HCT116 (cell line): ENCODE data around the gene TIRAP. TPM values are rescaled to one million over a fixed set of nuclear protein-coding genes. Genes with fewer than 3 reads are reported as not detected.

Experiments
- ATAC-seq: fragments of 200-7000 bp; cut with Tn5 transposase; 2 replicates; pipeline ENCODE4 v1.9.1; 2020; ENCODE audit warnings: mild to moderate bottlenecking, moderate library complexity
- BruUV-seq: library from RNA; stranded (reverse); fragments of 400-500 nt; replicated peaks from 2 replicates; lab custom pipeline; 2021; lab: Mats Ljungman, UMichigan
- CTCF ChIA-PET: fragments of 300-600 bp; sonication (Branson Sonifier 250); formaldehyde crosslinking; loops from one replicate; lab custom pipeline; 2021; ENCODE audit warnings: antibody characterized with exemption; lab: Charles Lee
- POLR2A ChIA-PET: fragments of 300-600, 350-600 bp; sonication (Branson Sonifier 250); formaldehyde crosslinking; loops from one replicate; lab custom pipeline; 2021; ENCODE audit warnings: antibody characterized with exemption; lab: Charles Lee
- RAD21 ChIA-PET, 2 experiments: fragments of 300-600 bp; sonication (Branson Sonifier 250); formaldehyde crosslinking; loops; one replicate each; lab custom pipeline; 2023; ENCODE audit warnings: low total read pairs in 2 of 2; ENCODE audit not compliant: uncharacterized antibody in 2 of 2, unreplicated experiment in 2 of 2, low non-redundant PET in 1 of 2; lab: Charles Lee
- DNase-seq: peaks from one replicate; pipeline ENCODE4 v3.0.0-alpha.2; 2010; ENCODE audit warnings: low read depth, low spot score
- H2AFZ ChIP-seq: fragments of 200-600 bp; shearing (Covaris generic), sonication (generic); 2 replicates; pipeline ENCODE4 v1.6.1; 2017; ENCODE audit warnings: low read depth, mixed run types, mixed read lengths, antibody characterized with exemption, low read length; ENCODE audit not compliant: poor library complexity, severe bottlenecking
- H3K27ac ChIP-seq: 2 replicates; pipeline ENCODE4 v1.5.1; 2012; ENCODE audit warnings: low read depth, low read length
- H3K27me3 ChIP-seq: fragments of 200-600 bp; sonication (generic); 2 replicates; pipeline ENCODE4 v1.6.1; 2016; ENCODE audit warnings: mixed run types, low read length, mixed read lengths; ENCODE audit not compliant: insufficient read depth
- H3K36me3 ChIP-seq, 2 experiments: fragments of 200-500 bp in 1 of 2; fragments of 200-600 bp in 1 of 2; sonication (Bioruptor generic) in 1 of 2; sonication (generic) in 1 of 2; 2 replicates each; pipeline versions ENCODE4 v1.5.1 to v1.6.1; 2014 to 2016; ENCODE audit warnings: low read length in 2 of 2, inconsistent platforms in 1 of 2, mixed read lengths in 1 of 2, mixed run types in 1 of 2; ENCODE audit not compliant: insufficient read depth in 2 of 2, control insufficient read depth in 1 of 2
- H3K4me1 ChIP-seq, 2 experiments: fragments of 200-600 bp in 1 of 2; sonication (generic) in 1 of 2; 2 replicates each; pipeline versions ENCODE4 v1.5.1 to v1.6.1; 2012 to 2017; ENCODE audit warnings: low read length in 2 of 2, inconsistent platforms in 1 of 2, mild to moderate bottlenecking in 1 of 2, mixed read lengths in 1 of 2, mixed run types in 1 of 2, moderate library complexity in 1 of 2; ENCODE audit not compliant: insufficient read depth in 2 of 2, control insufficient read depth in 1 of 2
- H3K4me2 ChIP-seq: fragments of 200-600 bp; sonication (generic); 2 replicates; pipeline ENCODE4 v1.6.1; 2017; ENCODE audit warnings: mixed run types, low read length, mixed read lengths
- H3K4me3 ChIP-seq, 2 experiments: fragments of 200-600 bp in 1 of 2; sonication (generic) in 1 of 2; replicated peaks in 1 of 2; 2 replicates each; pipeline ENCODE4 v1.5.1; 2011 to 2016; ENCODE audit warnings: low read length in 2 of 2, control low read depth in 1 of 2, low read depth in 1 of 2, mild to moderate bottlenecking in 1 of 2, mixed read lengths in 1 of 2, mixed run types in 1 of 2
- H3K79me2 ChIP-seq: fragments of 200-600 bp; sonication (generic); 2 replicates; pipeline ENCODE4 v1.6.1; 2017; ENCODE audit warnings: mild to moderate bottlenecking, mixed run types, low read length, moderate library complexity, mixed read lengths; ENCODE audit not compliant: insufficient read depth
- H3K9ac ChIP-seq: fragments of 200-600 bp; sonication (generic); 2 replicates; pipeline ENCODE4 v1.6.1; 2016; ENCODE audit warnings: low read length, mixed read lengths
- H3K9me2 ChIP-seq: fragments of 200-600 bp; sonication (generic), shearing (Covaris generic); 2 replicates; pipeline ENCODE4 v1.6.1; 2017; ENCODE audit warnings: mixed run types, mild to moderate bottlenecking, moderate library complexity; ENCODE audit not compliant: insufficient read depth
- H3K9me3 ChIP-seq, 2 experiments: fragments of 200-500 bp in 1 of 2; fragments of 200-600 bp in 1 of 2; sonication (Bioruptor generic) in 1 of 2; sonication (generic) in 1 of 2; 2 replicates each; pipeline ENCODE4 v1.6.1; 2014 to 2017; ENCODE audit warnings: low read length in 2 of 2, mixed read lengths in 2 of 2, inconsistent platforms in 1 of 2, low read depth in 1 of 2, mild to moderate bottlenecking in 1 of 2, mixed run types in 1 of 2, moderate library complexity in 1 of 2; ENCODE audit not compliant: control insufficient read depth in 1 of 2, insufficient read depth in 1 of 2
- H4K20me1 ChIP-seq: fragments of 200-600 bp; sonication (generic), shearing (Covaris generic); 2 replicates; pipeline ENCODE4 v1.6.1; 2017; ENCODE audit warnings: mixed run types, mild to moderate bottlenecking, moderate library complexity; ENCODE audit not compliant: insufficient read depth
- CBX3 ChIP-seq: IDR thresholded peaks from 2 replicates; pipeline ENCODE4 v1.6.1; 2012; ENCODE audit warnings: low read depth
- EGR1 ChIP-seq: IDR thresholded peaks from 2 replicates; pipeline ENCODE4 v1.6.1; 2012; ENCODE audit warnings: low read depth
- ELF1 ChIP-seq: IDR thresholded peaks from 2 replicates; pipeline ENCODE4 v1.6.1; 2012; ENCODE audit warnings: low read depth, borderline replicate concordance
- EZH2 ChIP-seq: fragments of 200-600 bp; sonication (generic); IDR thresholded peaks from 2 replicates; pipeline ENCODE4 v1.6.1; 2017; ENCODE audit warnings: antibody characterized with exemption, mixed run types
- EZH2phosphoT487 ChIP-seq: fragments of 200-600 bp; IDR thresholded peaks from 2 replicates; pipeline ENCODE4 v1.6.1; 2018; ENCODE audit warnings: antibody characterized with exemption, borderline replicate concordance
- JUND ChIP-seq: IDR thresholded peaks from 2 replicates; pipeline ENCODE4 v1.6.1; 2012
- POLR2AphosphoS5 ChIP-seq: IDR thresholded peaks from 2 replicates; pipeline ENCODE4 v1.6.1; 2011; ENCODE audit warnings: mild to moderate bottlenecking, low read depth, low read length, moderate library complexity
- REST ChIP-seq: IDR thresholded peaks from 2 replicates; pipeline ENCODE4 v1.6.1; 2012; ENCODE audit warnings: low read depth
- SIN3A ChIP-seq: IDR thresholded peaks from 2 replicates; pipeline ENCODE4 v1.6.1; 2012; ENCODE audit warnings: low read depth
- SP1 ChIP-seq: IDR thresholded peaks from 2 replicates; pipeline ENCODE4 v1.6.1; 2012; ENCODE audit warnings: low read depth
- SRF ChIP-seq: IDR thresholded peaks from 2 replicates; pipeline ENCODE4 v1.6.1; 2012; ENCODE audit warnings: low read depth
- TCF7L2 ChIP-seq: IDR thresholded peaks from 2 replicates; pipeline ENCODE4 v1.7.0; 2011; ENCODE audit warnings: borderline replicate concordance, inconsistent platforms; ENCODE audit not compliant: insufficient read depth, insufficient read length; ENCODE audit errors: extremely low read depth
- YY1 ChIP-seq: IDR thresholded peaks from 2 replicates; pipeline ENCODE4 v1.6.1; 2011; ENCODE audit warnings: low read length, low read depth, moderate library complexity, mild to moderate bottlenecking; ENCODE audit not compliant: insufficient replicate concordance; ENCODE audit errors: extremely low read depth
- ZFX ChIP-seq: fragments of 450-650 bp; IDR thresholded peaks from 2 replicates; pipeline ENCODE4 v1.6.1; 2017
- intact Hi-C: fragments of 100-400 bp; cut with micrococcal nuclease; formaldehyde crosslinking; loops from 2 replicates; pipeline ENCODE4 v1.10.0; 2022
- total RNA-seq: library from RNA; stranded (reverse); gene quantifications from one replicate; pipeline ENCODE4 v1.2.1, GENCODE V29; 2021; ENCODE audit not compliant: unreplicated experiment
- TF ChIP-seq, protein P1 (sequence below): IDR thresholded peaks from 2 replicates; pipeline ENCODE4 v1.6.1; 2011; ENCODE audit warnings: mild to moderate bottlenecking, low read length, moderate library complexity; ENCODE audit not compliant: insufficient replicate concordance; ENCODE audit errors: extremely low read depth
- TF ChIP-seq, protein P2 (sequence below): IDR thresholded peaks from 2 replicates; pipeline ENCODE4 v1.6.1; 2012
- TF ChIP-seq, protein P3 (sequence below), 3 experiments: fragments of 200-600 bp in 1 of 3; sonication (generic) in 1 of 3; IDR thresholded peaks in 2 of 3; conservative IDR thresholded peaks in 1 of 3; 2 replicates each; pipeline ENCODE4 v1.5.1; 2012 to 2017; ENCODE audit warnings: low read depth in 2 of 3, low read length in 2 of 3, antibody characterized with exemption in 1 of 3, borderline replicate concordance in 1 of 3, control low read depth in 1 of 3, mild to moderate bottlenecking in 1 of 3, mixed read lengths in 1 of 3, mixed run types in 1 of 3, moderate library complexity in 1 of 3; ENCODE audit not compliant: insufficient read depth in 1 of 3
- TF ChIP-seq, protein P4 (sequence below): IDR thresholded peaks from 2 replicates; pipeline ENCODE4 v1.6.1; 2012

The TIRAP gene
- total RNA-seq, 1 experiment from 2014 or later: 10.8 TPM

DNA sequence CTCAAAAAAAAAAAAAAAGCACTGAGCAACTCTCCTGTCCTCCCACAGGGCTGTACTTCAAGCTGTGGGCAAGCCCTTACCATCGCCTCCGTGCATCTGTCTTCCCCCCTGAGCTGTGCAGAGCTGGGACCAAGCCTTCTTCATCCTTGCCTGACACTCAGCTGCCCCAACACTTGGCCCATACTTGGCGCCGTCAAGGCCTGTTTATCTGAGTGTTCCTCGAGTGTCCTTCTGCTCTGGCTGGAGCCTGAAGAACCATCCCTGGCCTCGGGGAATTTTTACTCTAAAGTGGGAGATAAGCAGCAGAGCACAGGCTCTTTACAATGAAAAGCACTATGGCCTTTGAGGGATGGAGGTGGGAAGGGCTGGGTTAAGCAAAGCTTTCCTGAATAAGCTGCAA is 1.6 kb upstream of the TIRAP start:
- peaks cover 11 to 26% of the 10 kb centered on the region in 2 experiments; a peak in 3 of 4 replicates for H3K4me1 ChIP-seq
- H3K36me3 ChIP-seq: peaks cover 0 to 7% of the 10 kb centered on the region in 2 experiments; a peak in 2 of 4 replicates
- intact Hi-C loops: no loop called here
- H2AFZ ChIP-seq: no peak overlapping the region
- BruUV-seq: no TSS peak
- ChIA-PET RAD21 (no interaction called here), CTCF (no interaction called here), POLR2A (interaction anchor here (1.3 kb wide), 1 partner anchor 12 kb away, joined by 4 read pairs; the partner anchor contains the start of genes FOXRED1 and SRPRA)
- no peak overlapping the region for H3K4me3 ChIP-seq
- no peaks in the 10 kb centered on the region for H3K9me2 ChIP-seq
- TF ChIP-seq YY1 (no peak), EZH2 (no peak), JUND (no peak), SRF (no peak), POLR2AphosphoS5 (no peak), SIN3A (no peak), EZH2phosphoT487 (no peak), CBX3 (no peak), SP1 (no peak), ZFX (no peak), EGR1 (no peak), ELF1 (no peak), TCF7L2 (no peak), REST (no peak)
- TF ChIP-seq, protein P1, sequence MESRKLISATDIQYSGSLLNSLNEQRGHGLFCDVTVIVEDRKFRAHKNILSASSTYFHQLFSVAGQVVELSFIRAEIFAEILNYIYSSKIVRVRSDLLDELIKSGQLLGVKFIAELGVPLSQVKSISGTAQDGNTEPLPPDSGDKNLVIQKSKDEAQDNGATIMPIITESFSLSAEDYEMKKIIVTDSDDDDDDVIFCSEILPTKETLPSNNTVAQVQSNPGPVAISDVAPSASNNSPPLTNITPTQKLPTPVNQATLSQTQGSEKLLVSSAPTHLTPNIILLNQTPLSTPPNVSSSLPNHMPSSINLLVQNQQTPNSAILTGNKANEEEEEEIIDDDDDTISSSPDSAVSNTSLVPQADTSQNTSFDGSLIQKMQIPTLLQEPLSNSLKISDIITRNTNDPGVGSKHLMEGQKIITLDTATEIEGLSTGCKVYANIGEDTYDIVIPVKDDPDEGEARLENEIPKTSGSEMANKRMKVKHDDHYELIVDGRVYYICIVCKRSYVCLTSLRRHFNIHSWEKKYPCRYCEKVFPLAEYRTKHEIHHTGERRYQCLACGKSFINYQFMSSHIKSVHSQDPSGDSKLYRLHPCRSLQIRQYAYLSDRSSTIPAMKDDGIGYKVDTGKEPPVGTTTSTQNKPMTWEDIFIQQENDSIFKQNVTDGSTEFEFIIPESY: no peak
- TF ChIP-seq, protein P2, sequence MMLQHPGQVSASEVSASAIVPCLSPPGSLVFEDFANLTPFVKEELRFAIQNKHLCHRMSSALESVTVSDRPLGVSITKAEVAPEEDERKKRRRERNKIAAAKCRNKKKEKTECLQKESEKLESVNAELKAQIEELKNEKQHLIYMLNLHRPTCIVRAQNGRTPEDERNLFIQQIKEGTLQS: no peak
- TF ChIP-seq, protein P3, sequence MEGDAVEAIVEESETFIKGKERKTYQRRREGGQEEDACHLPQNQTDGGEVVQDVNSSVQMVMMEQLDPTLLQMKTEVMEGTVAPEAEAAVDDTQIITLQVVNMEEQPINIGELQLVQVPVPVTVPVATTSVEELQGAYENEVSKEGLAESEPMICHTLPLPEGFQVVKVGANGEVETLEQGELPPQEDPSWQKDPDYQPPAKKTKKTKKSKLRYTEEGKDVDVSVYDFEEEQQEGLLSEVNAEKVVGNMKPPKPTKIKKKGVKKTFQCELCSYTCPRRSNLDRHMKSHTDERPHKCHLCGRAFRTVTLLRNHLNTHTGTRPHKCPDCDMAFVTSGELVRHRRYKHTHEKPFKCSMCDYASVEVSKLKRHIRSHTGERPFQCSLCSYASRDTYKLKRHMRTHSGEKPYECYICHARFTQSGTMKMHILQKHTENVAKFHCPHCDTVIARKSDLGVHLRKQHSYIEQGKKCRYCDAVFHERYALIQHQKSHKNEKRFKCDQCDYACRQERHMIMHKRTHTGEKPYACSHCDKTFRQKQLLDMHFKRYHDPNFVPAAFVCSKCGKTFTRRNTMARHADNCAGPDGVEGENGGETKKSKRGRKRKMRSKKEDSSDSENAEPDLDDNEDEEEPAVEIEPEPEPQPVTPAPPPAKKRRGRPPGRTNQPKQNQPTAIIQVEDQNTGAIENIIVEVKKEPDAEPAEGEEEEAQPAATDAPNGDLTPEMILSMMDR (IDR thresholded peaks at IDR 0.05 in 2 of 3, conservative IDR thresholded peaks at IDR 0.05 in 1 of 3; ENCODE audit: borderline replicate concordance in 1 of 3, insufficient read depth in 1 of 3, low read depth in 2 of 3, low read length in 2 of 3): no peak
- TF ChIP-seq, protein P4, sequence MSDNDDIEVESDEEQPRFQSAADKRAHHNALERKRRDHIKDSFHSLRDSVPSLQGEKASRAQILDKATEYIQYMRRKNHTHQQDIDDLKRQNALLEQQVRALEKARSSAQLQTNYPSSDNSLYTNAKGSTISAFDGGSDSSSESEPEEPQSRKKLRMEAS: no peak
- no peak overlapping the region for H3K27ac ChIP-seq
- DNase-seq (no peak), ATAC-seq (no peak)
- H3K79me2 ChIP-seq: peaks cover 11% of the 10 kb centered on the region; the same call in 1 of the 2 replicates
- no peaks in the 10 kb centered on the region for H3K9me3 ChIP-seq
- H3K9ac ChIP-seq: no peak overlapping the region
- H3K4me2 ChIP-seq: no peak overlapping the region
- no peaks in the 10 kb centered on the region for H4K20me1 ChIP-seq
- no peaks in the 10 kb centered on the region for H3K27me3 ChIP-seq
